ENCODE measurements around the gene OXNAD1.

The OXNAD1 gene

GRCh38 chr3:16320711-16321110 lies 55.7 kb downstream of the OXNAD1 start:
- no peak overlapping the region for H2AFZ ChIP-seq (ENCODE audit: low read length)
- no peak overlapping the region for H3K4me2 ChIP-seq (ENCODE audit: low read depth, low read length, poor library complexity, severe bottlenecking)
- no peaks in the 10 kb centered on the region for H3K27me3 ChIP-seq (ENCODE audit: insufficient read depth, low read length, poor library complexity, severe bottlenecking)
- no peak overlapping the region for H3K4me3 ChIP-seq (ENCODE audit: low read length, poor library complexity, severe bottlenecking)
- no peaks in the 10 kb centered on the region for H3K9me2 ChIP-seq (replicated peaks; ENCODE audit: low read depth, low read length)
- H3K9me3 ChIP-seq (ENCODE audit: insufficient read depth, low read depth, low read length) = no peaks in the 10 kb centered on the region
- no peaks in the 10 kb centered on the region; the same call in 1 of the 2 replicates for H3K79me2 ChIP-seq (ENCODE audit: insufficient read depth, low read length)
- peaks cover 99% of the 10 kb centered on the region; the same call in 1 of the 2 replicates for H3K36me3 ChIP-seq (ENCODE audit: insufficient read depth, low read length)
- H3K4me1 ChIP-seq (ENCODE audit: insufficient read depth, low read length, poor library complexity, severe bottlenecking) = peaks cover 7% of the 10 kb centered on the region
- H3F3A ChIP-seq (ENCODE audit: low read depth) = no peaks in the 10 kb centered on the region
- no peak overlapping the region for H3K9ac ChIP-seq (ENCODE audit: low read depth, low read length, poor library complexity, severe bottlenecking)
- TF ChIP-seq CTCF (conservative IDR thresholded peaks at IDR 0.05; ENCODE audit: low read length) = no peak
- TF ChIP-seq EZH2phosphoT487 (IDR thresholded peaks at IDR 0.05; ENCODE audit: borderline replicate concordance) = no peak
- H4K20me1 ChIP-seq (ENCODE audit: insufficient read depth, low read length, poor library complexity, severe bottlenecking) = no peaks in the 10 kb centered on the region

GRCh38 chr3:16322189-16322588 lies 57.2 kb downstream of the OXNAD1 start:
- Histone ChIP-seq H3F3A (ENCODE audit: low read depth) (no peaks in the 10 kb centered on the region), H3K79me2 (ENCODE audit: insufficient read depth, low read length) (no peaks in the 10 kb centered on the region; the same call in 1 of the 2 replicates), H3K4me2 (ENCODE audit: low read depth, low read length, poor library complexity, severe bottlenecking) (no peak overlapping the region), H3K9ac (ENCODE audit: low read depth, low read length, poor library complexity, severe bottlenecking) (no peak overlapping the region), H2AFZ (ENCODE audit: low read length) (no peak overlapping the region), H3K9me3 (ENCODE audit: insufficient read depth, low read depth, low read length) (no peaks in the 10 kb centered on the region), H3K27me3 (ENCODE audit: insufficient read depth, low read length, poor library complexity, severe bottlenecking) (no peaks in the 10 kb centered on the region), H3K4me1 (ENCODE audit: insufficient read depth, low read length, poor library complexity, severe bottlenecking) (peaks cover 7% of the 10 kb centered on the region), H3K36me3 (ENCODE audit: insufficient read depth, low read length) (peaks cover 98% of the 10 kb centered on the region; the same call in 1 of the 2 replicates), H3K4me3 (ENCODE audit: low read length, poor library complexity, severe bottlenecking) (no peak overlapping the region), H3K9me2 (replicated peaks; ENCODE audit: low read depth, low read length) (no peaks in the 10 kb centered on the region), H4K20me1 (ENCODE audit: insufficient read depth, low read length, poor library complexity, severe bottlenecking) (no peaks in the 10 kb centered on the region)
- no peak for TF ChIP-seq CTCF (conservative IDR thresholded peaks at IDR 0.05; ENCODE audit: low read length)
- TF ChIP-seq EZH2phosphoT487 (IDR thresholded peaks at IDR 0.05; ENCODE audit: borderline replicate concordance) = no peak

- Histone ChIP-seq H3K79me2 (ENCODE audit: insufficient read depth, low read length) (no peaks in the 10 kb centered on the region; the same call in 1 of the 2 replicates), H3K9me3 (ENCODE audit: insufficient read depth, low read depth, low read length) (no peaks in the 10 kb centered on the region), H2AFZ (ENCODE audit: low read length) (no peak overlapping the region), H3K4me1 (ENCODE audit: insufficient read depth, low read length, poor library complexity, severe bottlenecking) (peaks cover 7% of the 10 kb centered on the region), H3K4me2 (ENCODE audit: low read depth, low read length, poor library complexity, severe bottlenecking) (no peak overlapping the region), H3K27me3 (ENCODE audit: insufficient read depth, low read length, poor library complexity, severe bottlenecking) (no peaks in the 10 kb centered on the region), H3K4me3 (ENCODE audit: low read length, poor library complexity, severe bottlenecking) (no peak overlapping the region), H3K9ac (ENCODE audit: low read depth, low read length, poor library complexity, severe bottlenecking) (no peak overlapping the region), H3K9me2 (replicated peaks; ENCODE audit: low read depth, low read length) (no peaks in the 10 kb centered on the region), H4K20me1 (ENCODE audit: insufficient read depth, low read length, poor library complexity, severe bottlenecking) (no peaks in the 10 kb centered on the region), H3F3A (ENCODE audit: low read depth) (no peaks in the 10 kb centered on the region), H3K36me3 (ENCODE audit: insufficient read depth, low read length) (peaks cover 88% of the 10 kb centered on the region; the same call in 1 of the 2 replicates)
- TF ChIP-seq EZH2phosphoT487 (IDR thresholded peaks at IDR 0.05; ENCODE audit: borderline replicate concordance) = no peak
- TF ChIP-seq CTCF (conservative IDR thresholded peaks at IDR 0.05; ENCODE audit: low read length) = no peak
These were observed 58.7 kb downstream of the OXNAD1 start for GRCh38 chr3:16323737-16324136.
